ENCODE results near the gene EEIG1. TPM values are rescaled to one million over a fixed set of nuclear protein-coding genes. Genes with fewer than 3 reads are reported as not detected.

EEIG1 gene
- polyA plus RNA-seq, 1 donor (not counting 4 experiments of a cell fraction or from before 2014, with no cell fraction given): 3.7 TPM

GRCh38 chr9:127967151-127967809 is 13.5 kb downstream of the EEIG1 start:
- no peak for DNase-seq (ENCODE audit: low read depth, low spot score)

GRCh38 chr9:127966416-127967150 is 14.2 kb downstream of the EEIG1 start:
- no peak for FAIRE-seq
- no peak overlapping the region for H2AFZ ChIP-seq (ENCODE audit: control insufficient read depth, low read length)
- H3K4me1 ChIP-seq (ENCODE audit: control insufficient read depth, extremely low read depth, insufficient read depth, low read length): peaks cover 61% of the 10 kb centered on the region
- H3K9ac ChIP-seq (ENCODE audit: control insufficient read depth, extremely low read depth, insufficient read depth, low read length): no peak overlapping the region
- H4K20me1 ChIP-seq (ENCODE audit: control insufficient read depth, extremely low read depth, insufficient read depth, low read length): no peaks in the 10 kb centered on the region
- DNase-seq (ENCODE audit: low read depth, low spot score): no peak
- peak overlapping the region; percentile 79 for H3K27ac ChIP-seq (ENCODE audit: control insufficient read depth, insufficient read depth, low read length)
- H3K27me3 ChIP-seq (ENCODE audit: control insufficient read depth, extremely low read depth, insufficient read depth, low read length): no peaks in the 10 kb centered on the region
- peaks cover 8% of the 10 kb centered on the region for H3K79me2 ChIP-seq (ENCODE audit: control insufficient read depth, insufficient read depth, low read length)
- peaks cover 0 to 2% of the 10 kb centered on the region in 2 experiments for H3K36me3 ChIP-seq (ENCODE audit: control insufficient read depth in 2 of 2, extremely low read depth in 1 of 2, insufficient read depth in 2 of 2, low read length in 2 of 2)
- TF ChIP-seq CTCF (optimal IDR thresholded peaks at IDR 0.05 in 1 of 3, IDR thresholded peaks at IDR 0.05 in 1 of 3, conservative IDR thresholded peaks at IDR 0.05 in 1 of 3; ENCODE audit: extremely low read depth in 1 of 3, insufficient read depth in 2 of 3, low read length in 3 of 3): no peak
- no peak for TF ChIP-seq EZH2 (IDR thresholded peaks at IDR 0.05; ENCODE audit: low read length)
- H3K4me3 ChIP-seq (ENCODE audit: control insufficient read depth in 2 of 3, extremely low read depth in 1 of 3, insufficient read depth in 2 of 3, low read depth in 1 of 3, low read length in 3 of 3): no peak overlapping the region
- no peaks in the 10 kb centered on the region for H3K9me3 ChIP-seq (ENCODE audit: control insufficient read depth, low read depth, low read length)
- H3K9me1 ChIP-seq (ENCODE audit: control insufficient read depth, extremely low read depth, insufficient read depth, low read length): no peaks in the 10 kb centered on the region
- dilution Hi-C loops (cut with MboI; ENCODE audit: extremely low pct_ligation_motif_present, low sequenced_read_pairs): no loop called here
- no peak overlapping the region for H3K4me2 ChIP-seq (ENCODE audit: control insufficient read depth, extremely low read depth, insufficient read depth, low read depth, low read length)

More at GRCh38 chr9:127967151-127967809, 13.5 kb downstream of the EEIG1 start:
- no peak overlapping the region for H2AFZ ChIP-seq (ENCODE audit: control insufficient read depth, low read length)
- H3K4me1 ChIP-seq (ENCODE audit: control insufficient read depth, extremely low read depth, insufficient read depth, low read length): peaks cover 61% of the 10 kb centered on the region
- no peaks in the 10 kb centered on the region for H3K27me3 ChIP-seq (ENCODE audit: control insufficient read depth, extremely low read depth, insufficient read depth, low read length)
- no peak for TF ChIP-seq EZH2 (IDR thresholded peaks at IDR 0.05; ENCODE audit: low read length)
- TF ChIP-seq CTCF (optimal IDR thresholded peaks at IDR 0.05 in 1 of 3, IDR thresholded peaks at IDR 0.05 in 1 of 3, conservative IDR thresholded peaks at IDR 0.05 in 1 of 3; ENCODE audit: extremely low read depth in 1 of 3, insufficient read depth in 2 of 3, low read length in 3 of 3): no peak
- no peaks in the 10 kb centered on the region for H3K36me3 ChIP-seq (ENCODE audit: control insufficient read depth in 2 of 2, extremely low read depth in 1 of 2, insufficient read depth in 2 of 2, low read length in 2 of 2)
- peak overlapping the region; percentile 89 for H3K27ac ChIP-seq (ENCODE audit: control insufficient read depth, insufficient read depth, low read length)
- no peaks in the 10 kb centered on the region for H3K9me1 ChIP-seq (ENCODE audit: control insufficient read depth, extremely low read depth, insufficient read depth, low read length)
- peak overlapping the region; percentile 18 for H3K4me2 ChIP-seq (ENCODE audit: control insufficient read depth, extremely low read depth, insufficient read depth, low read depth, low read length)
- H3K4me3 ChIP-seq (ENCODE audit: control insufficient read depth in 2 of 3, extremely low read depth in 1 of 3, insufficient read depth in 2 of 3, low read depth in 1 of 3, low read length in 3 of 3): no peak overlapping the region
- FAIRE-seq: no peak
- no peaks in the 10 kb centered on the region for H3K9me3 ChIP-seq (ENCODE audit: control insufficient read depth, low read depth, low read length)
- H4K20me1 ChIP-seq (ENCODE audit: control insufficient read depth, extremely low read depth, insufficient read depth, low read length): no peaks in the 10 kb centered on the region
- dilution Hi-C loops (cut with MboI; ENCODE audit: extremely low pct_ligation_motif_present, low sequenced_read_pairs): no loop called here
- H3K9ac ChIP-seq (ENCODE audit: control insufficient read depth, extremely low read depth, insufficient read depth, low read length): no peak overlapping the region
- H3K79me2 ChIP-seq (ENCODE audit: control insufficient read depth, insufficient read depth, low read length): peaks cover 15% of the 10 kb centered on the region
